Ovary (tissue), 3 donors: ENCODE data around the gene PTPRS.

ENCODE experiments used
- EP300 ChIP-seq: sonication (generic); formaldehyde crosslinking; IDR thresholded peaks from one replicate; pipeline ENCODE4 v1.6.1; 2017; ENCODE audit warnings: antibody characterized with exemption
- POLR2A ChIP-seq: fragments of 450-650 bp; IDR thresholded peaks from one replicate; pipeline ENCODE4 v1.6.1; 2017; ENCODE audit warnings: antibody characterized with exemption, mild to moderate bottlenecking, moderate library complexity
- TF ChIP-seq, protein P1 (sequence below), 3 donors: fragments of 450-650 bp in 2 of 3; fragments of 200-600 bp in 1 of 3; IDR thresholded peaks; one replicate each; pipeline versions ENCODE4 v1.5.1 to v1.8.0; 2016 to 2022; ENCODE audit warnings: antibody characterized with exemption in 3 of 3, mild to moderate bottlenecking in 1 of 3
- donor health status: DM: no; HTN: no; CAD: no.

DNA sequence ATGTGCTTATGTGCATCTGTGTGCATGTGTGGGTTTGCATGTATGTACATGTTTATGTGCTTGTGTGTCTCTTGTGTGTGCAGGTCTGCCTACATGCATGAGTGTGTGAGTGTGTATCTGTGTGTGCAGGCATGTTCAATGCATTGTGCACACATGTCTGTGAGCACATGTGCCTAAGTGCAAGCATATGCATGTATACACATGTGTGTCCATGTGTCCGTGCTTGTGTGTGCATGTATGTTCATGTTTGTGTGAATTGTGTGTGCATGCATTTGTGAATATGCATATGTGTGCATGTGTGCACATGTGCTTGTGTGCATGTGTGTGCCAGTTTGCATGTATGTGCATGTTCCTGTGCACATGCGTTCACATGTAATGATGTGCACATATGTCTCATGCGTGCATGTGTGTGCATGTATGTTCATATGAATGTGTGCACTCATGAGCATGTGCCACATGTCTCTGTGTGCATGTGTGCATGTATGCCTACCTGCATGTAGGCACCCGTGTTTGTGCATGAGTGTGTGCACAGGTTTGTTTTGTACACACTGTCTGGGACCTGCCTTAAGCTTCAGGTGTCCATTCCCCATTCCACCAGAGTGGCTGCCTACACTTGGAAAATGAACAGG is 32.1 kb upstream of the PTPRS start:
- no peak for TF ChIP-seq POLR2A
- TF ChIP-seq, protein P1, sequence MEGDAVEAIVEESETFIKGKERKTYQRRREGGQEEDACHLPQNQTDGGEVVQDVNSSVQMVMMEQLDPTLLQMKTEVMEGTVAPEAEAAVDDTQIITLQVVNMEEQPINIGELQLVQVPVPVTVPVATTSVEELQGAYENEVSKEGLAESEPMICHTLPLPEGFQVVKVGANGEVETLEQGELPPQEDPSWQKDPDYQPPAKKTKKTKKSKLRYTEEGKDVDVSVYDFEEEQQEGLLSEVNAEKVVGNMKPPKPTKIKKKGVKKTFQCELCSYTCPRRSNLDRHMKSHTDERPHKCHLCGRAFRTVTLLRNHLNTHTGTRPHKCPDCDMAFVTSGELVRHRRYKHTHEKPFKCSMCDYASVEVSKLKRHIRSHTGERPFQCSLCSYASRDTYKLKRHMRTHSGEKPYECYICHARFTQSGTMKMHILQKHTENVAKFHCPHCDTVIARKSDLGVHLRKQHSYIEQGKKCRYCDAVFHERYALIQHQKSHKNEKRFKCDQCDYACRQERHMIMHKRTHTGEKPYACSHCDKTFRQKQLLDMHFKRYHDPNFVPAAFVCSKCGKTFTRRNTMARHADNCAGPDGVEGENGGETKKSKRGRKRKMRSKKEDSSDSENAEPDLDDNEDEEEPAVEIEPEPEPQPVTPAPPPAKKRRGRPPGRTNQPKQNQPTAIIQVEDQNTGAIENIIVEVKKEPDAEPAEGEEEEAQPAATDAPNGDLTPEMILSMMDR (IDR thresholded peaks at IDR 0.05), result no peak
- TF ChIP-seq EP300, result no peak
